Measurements from ENCODE around the gene CCDC187.

Gene CCDC187

DNA sequence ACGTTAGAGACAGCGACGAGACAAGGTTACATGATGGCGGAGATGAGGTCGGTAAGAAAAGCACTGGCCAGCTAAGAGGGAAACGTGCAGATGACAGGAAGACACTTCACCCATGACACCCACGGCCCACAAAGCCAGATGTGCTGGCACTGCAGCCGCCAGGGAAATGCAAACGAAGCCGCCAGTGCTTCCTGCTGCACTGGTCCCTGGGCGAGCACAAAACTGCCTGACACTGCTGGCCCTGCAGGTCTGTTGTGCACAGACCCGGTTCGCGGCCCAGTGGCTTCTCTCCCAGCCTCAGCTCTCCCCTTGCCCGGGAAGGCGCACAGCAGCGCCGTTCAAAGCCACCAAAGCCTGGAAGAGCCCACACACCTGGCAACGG lies 78.5 kb downstream of the CCDC187 start:
- no peak for DNase-seq (ENCODE audit: low read depth)

- DNase-seq (ENCODE audit: low read depth): no peak
Measured at GRCh38 chr9:136223871-136224640, 79.8 kb downstream of the CCDC187 start.

GRCh38 chr9:136222906-136223285 lies 81.0 kb downstream of the CCDC187 start:
- DNase-seq (ENCODE audit: low read depth): no peak

- no peak for DNase-seq (ENCODE audit: low read depth)
Measured at GRCh38 chr9:136222166-136222905, 81.6 kb downstream of the CCDC187 start.

DNA sequence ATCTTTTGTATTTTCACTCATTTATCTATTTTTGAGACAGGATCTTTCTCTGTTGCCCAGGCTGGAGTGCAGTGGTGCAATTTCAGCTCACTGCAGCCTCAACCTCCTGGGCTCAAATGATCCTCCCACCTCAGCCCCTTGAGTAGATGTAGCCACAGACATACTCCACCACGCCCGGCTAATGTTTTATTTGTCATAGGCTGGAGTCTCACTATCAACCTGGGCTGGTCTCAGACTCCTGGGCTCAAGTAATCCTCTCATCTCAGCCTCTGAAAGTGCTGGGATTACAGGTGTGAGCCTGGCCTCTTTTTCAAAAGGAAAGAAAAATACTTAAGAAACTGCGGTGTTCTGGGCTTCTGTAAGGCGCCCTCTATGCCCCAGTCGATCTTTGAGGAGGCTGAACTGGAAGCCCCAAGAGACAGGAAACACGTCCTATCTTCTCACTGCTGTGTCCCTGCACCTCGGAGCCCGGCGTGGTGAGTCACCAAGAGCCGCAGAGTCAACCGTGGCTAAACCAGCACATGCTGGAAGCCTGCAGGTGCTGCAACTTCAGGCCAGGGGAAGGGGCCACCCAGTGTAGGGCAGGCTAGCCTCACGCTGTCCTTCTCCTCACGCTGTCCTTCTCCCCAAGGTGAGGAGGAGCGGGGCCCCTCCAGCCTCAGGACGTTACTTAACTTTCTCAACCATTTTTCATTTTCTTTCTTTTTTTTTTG lies 83.7 kb downstream of the CCDC187 start:
- no peak for DNase-seq (ENCODE audit: low read depth)

GRCh38 chr9:136219276-136219675 lies 84.6 kb downstream of the CCDC187 start:
- no peak for DNase-seq (ENCODE audit: low read depth)

DNA sequence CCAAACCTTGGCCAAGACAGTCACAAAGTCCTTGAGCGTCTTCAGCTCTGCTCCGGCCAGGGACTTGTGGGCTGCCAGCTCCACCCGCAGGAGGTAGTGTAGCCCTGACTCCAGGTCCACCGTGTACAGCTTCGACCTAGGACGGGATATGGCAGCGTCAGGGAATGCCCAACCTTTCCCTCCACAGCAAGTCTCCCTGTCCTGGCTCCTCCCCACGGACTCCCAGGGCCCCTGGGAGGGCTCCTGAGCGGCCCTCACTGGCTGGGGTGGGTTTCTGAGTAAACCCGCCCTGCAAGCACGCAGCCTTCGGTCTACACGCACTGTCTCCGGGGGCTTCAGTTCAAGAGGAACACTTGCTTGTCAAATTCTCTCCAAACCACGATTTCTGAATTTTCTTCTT lies 85.2 kb downstream of the CCDC187 start:
- no peak for DNase-seq (ENCODE audit: low read depth)

DNA sequence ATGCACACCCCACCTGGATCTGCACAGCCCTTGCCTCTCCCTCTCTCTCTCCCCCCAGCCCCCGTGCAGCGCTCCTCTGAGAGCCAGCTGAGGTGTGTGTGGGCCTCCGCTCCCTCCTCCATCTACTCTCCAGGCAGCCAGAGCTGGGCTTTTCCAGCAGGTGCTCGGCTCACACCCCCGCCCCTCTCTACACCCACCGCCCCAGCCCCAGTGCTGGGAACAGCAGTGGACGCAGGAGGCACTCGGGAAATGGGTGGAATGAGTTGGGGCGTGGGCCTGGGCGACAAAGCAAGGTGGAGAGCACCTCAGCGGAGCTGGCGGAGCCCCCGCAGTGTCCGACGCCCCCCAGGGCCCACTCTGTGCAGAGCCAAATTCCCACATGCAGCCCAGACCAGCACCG lies 85.6 kb downstream of the CCDC187 start:
- DNase-seq (ENCODE audit: low read depth): no peak

DNA sequence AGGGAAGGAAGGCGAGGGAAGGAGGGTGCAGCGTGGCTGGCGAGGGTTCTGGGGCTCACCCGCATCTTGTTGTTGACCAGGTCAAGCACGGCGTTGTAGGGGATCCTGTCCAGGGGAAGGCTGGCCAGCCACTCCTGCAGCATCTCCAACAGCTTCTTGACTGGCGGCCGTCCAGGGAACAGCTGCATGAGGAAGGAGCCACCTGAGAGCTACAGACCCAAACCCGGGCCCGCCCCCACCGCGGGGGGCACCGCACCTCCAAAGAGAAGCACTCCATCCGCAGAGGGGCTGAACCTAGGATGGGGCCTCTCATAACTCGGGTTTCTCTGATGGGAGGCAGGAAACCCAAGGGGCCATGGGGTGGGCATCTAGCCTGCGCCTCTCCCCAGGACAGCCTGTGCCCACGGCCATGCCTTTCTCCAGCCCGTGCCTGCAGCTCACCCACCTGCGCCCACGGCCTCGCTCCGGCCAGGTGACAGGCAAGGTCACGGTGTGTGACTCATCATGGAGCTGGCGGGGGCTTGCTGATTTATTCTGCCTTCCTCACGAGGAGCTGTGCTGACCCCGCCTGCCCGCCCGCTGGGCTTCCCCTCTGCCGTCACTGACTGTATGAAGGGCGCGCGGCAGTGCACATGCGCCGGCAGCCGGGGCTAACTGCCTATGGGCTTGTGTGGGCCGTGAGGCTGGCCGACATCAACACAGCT lies 87.2 kb downstream of the CCDC187 start:
- no peak for DNase-seq (ENCODE audit: low read depth)

GRCh38 chr9:136213733-136214132 lies 90.2 kb downstream of the CCDC187 start:
- no peak for DNase-seq (ENCODE audit: low read depth)

DNA sequence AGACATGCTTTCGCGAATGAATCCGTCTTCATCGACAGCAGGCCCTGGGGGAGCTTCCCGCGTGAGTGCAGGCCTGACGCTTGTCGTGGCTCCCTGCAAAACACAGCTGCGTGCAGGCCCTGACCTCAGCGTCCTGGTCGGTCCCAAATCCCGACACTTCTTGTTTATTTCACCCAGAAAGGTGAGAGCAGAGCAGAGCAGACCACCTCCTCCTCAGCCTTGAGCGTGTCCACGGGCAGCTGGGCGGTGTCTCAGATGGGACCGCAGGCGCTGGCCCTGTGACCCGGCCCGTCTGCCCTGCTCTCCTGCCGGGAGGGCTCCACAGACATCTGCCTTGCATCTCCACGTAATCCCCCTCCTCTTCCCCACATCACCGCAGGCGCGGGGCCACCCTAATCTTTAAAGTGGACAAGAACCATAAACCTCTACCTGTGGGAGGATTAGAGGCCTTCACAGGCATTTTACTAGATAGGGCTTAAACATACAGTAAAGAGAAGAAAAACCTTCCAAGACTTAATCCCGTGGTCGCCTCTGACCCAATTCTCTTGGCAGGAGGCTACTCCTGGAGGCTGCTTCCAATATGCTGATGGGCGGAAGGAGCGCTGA lies 91.4 kb downstream of the CCDC187 start:
- no peak for DNase-seq (ENCODE audit: low read depth)

DNA sequence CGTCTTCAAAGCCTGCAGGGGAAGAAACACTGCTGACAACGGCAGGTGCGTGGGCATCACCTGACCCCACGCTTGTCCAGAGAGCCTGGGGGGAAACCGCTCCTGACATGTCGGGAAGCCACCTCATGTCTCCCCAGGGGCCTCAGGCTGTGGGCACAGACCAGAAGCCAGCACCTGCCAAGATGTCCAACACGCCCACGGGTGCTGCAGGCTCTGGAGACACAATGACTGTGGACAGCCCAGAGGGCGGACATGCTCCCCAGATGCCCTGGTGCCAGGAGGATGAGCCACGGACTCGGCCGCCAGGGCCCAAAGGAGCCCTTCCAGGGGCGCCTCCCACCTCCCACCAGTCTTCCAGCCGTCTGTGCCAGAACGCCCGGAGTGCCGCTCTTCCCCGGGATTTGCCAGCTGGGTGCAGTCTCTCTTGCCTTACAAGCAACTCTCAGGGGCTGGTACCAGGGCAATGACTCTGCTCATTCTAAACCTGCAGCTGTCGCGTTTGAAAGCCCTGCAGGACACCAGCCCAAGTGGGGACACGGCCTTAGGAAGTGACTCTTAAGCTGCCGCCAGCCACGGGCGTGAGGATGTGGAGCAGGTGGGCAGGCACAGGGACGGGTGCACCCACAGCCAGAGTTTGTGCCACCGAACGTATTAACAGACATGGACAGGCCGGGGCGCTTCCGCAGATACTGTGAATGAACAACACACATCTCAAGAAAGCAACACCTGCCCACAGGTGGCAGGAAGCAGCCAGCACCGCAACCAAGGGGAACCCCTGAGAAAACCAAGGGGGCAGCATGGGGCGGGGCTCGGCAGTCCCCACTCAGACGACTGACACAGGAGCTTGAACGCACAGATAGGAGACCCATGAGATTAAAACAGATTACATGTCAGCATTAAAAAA lies 92.2 kb downstream of the CCDC187 start:
- DNase-seq (ENCODE audit: low read depth): no peak

DNA sequence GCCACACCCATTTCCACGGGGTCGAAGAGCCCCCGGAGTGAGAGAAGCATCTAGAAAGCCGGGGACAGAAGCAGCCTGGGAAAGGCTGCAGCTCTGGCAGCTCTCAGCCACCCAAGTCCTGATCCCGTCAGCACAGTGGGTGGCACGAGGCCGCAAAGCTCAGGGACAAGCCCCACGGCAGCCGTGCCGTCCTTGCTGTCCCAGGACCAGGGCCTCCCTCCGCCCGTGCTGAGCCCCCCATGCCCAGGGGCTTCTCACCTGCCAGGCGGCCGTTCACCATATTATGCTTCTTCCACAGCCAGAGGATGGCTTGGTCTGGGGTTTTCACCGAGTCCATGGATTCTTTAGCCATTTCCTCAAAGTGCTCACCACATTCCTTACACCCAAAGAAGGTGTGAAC lies 92.9 kb downstream of the CCDC187 start:
- no peak for DNase-seq (ENCODE audit: low read depth)

GRCh38 chr9:136210276-136210675 lies 93.6 kb downstream of the CCDC187 start:
- no peak for DNase-seq (ENCODE audit: low read depth)

DNA sequence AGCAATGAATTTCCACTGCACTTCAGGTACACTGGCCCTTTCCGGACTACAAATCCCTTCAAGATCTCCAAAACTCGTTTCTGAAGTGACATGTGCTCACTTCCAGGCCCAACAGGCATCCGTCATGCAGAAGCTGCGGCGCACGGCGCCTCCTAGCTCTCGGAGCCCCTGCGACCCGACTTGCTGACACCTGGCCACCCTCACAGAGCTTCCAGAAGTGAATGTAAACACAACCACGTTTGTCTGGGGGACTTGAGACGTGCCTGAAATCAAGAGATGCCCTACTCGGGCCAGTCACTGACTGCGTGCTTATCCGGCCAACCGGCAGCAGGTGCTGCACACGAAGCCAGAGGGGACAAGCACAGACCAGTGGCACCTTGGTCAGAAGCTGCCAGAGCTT lies 94.1 kb downstream of the CCDC187 start:
- DNase-seq (ENCODE audit: low read depth): no peak

DNA sequence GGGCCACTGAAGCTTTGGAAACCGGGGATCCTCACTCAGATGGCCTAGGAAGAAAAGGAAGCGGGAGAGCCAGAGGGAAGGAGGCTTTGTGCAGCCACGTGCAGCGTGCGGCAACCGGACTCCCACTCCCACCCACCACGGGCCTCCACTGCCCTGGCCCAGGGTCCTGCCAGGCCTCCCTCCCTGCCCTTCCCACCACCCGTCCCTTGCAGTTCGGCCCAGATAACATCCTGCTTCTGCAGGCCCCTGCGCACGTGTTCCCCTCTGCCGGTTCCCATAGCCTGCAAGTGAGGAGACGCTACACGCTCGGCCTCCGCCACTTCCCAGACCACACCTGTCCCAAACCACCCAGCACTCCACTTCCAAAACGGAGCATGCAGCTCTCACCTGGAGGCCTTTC lies 94.7 kb downstream of the CCDC187 start:
- DNase-seq (ENCODE audit: low read depth): no peak

- DNase-seq (ENCODE audit: low read depth): no peak
Measured at GRCh38 chr9:136208675-136209074, 95.2 kb downstream of the CCDC187 start.

GRCh38 chr9:136207616-136208015 lies 96.3 kb downstream of the CCDC187 start:
- no peak for DNase-seq (ENCODE audit: low read depth)

DNA sequence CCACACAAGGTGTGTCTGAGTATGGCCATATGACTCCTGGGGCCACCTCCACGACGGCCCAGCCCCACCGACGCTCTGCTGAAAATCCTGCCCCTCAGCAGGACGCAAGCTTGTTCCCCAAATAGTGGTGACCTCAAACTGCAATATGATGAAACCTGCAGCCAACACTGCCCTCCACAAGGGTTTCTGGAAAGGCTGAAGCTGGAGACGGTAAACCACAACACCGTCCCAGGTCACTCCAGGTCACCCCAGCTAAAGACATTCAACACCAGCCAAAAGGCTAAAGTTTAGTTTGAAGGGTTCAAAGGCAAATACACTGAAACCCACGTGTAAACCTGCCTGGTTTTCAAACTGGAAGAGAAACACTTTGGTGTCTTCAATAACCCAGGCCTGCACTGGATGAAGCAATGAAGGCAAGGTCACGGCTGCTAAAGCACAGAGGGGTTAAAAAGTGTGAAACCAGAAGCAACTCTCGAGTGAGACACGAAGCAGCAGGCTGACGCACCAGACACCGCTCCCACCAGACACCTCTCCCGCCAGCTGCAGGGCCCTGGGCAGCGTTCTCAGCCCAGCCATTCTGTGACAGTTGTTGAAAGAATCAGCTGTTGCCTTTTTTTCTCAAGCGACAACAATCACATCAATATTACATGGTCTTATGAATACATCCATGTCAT lies 97.2 kb downstream of the CCDC187 start:
- no peak for DNase-seq (ENCODE audit: low read depth)

DNA sequence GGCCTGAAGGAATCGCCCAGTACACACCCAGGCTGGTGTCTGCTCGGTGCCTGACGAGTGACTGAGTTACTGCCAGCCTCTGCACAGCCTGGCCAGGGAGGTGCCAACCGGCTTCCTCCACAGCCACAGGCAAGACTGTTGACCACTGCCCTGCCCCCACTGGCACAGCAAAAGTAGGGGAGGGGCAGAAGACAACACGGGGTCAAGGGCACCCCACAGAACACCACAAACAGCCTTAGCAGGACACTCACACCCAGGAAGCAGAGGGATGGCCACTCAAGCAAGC lies 98.2 kb downstream of the CCDC187 start:
- no peak for DNase-seq (ENCODE audit: low read depth)

All from fibroblast of gingiva (primary cell).